Lower leg skin (tissue), 4 donors: ENCODE data around the gene PIK3R1. TPM values are rescaled to one million over a fixed set of nuclear protein-coding genes. Genes with fewer than 3 reads are reported as not detected.

Source experiments
- DNase-seq, 2 donors: peaks; one replicate each; pipeline ENCODE4 v3.0.0-alpha.2; 2019; ENCODE audit warnings: low spot score in 2 of 2
- H3K4me3 ChIP-seq: fragments of 200-600 bp; sonication (generic); 2 replicates; pipeline ENCODE4 v1.5.1; 2017; ENCODE audit warnings: mild to moderate bottlenecking, low read depth; ENCODE audit not compliant: poor library complexity, severe bottlenecking
- POLR2A ChIP-seq, 2 donors: fragments of 450-650 bp; IDR thresholded peaks; one replicate each; pipeline ENCODE4 v1.6.1; 2016 to 2017; ENCODE audit warnings: antibody characterized with exemption in 2 of 2, mild to moderate bottlenecking in 1 of 2, moderate library complexity in 1 of 2
- WGBS, 2 donors: methylation state at CpG; one replicate each; pipeline ENCODE4 v1.1.5; 2018; 5-methylcytosine and 5-hydroxymethylcytosine counted together
- intact Hi-C: fragments of 100-400 bp; cut with DNase I; formaldehyde crosslinking; loops from one replicate; pipeline ENCODE4 v1.15.0; 2023; ENCODE audit warnings: low total_unique reads
- total RNA-seq, 4 donors: library from RNA; depleted of rRNA; stranded (reverse); fragments of >200 nt; gene quantifications; one replicate each; pipeline ENCODE4 v1.1.0, GENCODE V29; 2016
- TF ChIP-seq, protein P1 (sequence below), 3 donors: fragments of 450-650 bp; IDR thresholded peaks; one replicate each; pipeline ENCODE4 v1.5.1; 2016; ENCODE audit warnings: antibody characterized with exemption in 3 of 3, mild to moderate bottlenecking in 3 of 3, moderate library complexity in 2 of 3

Gene PIK3R1
- total RNA-seq, 4 donors from 2014 or later, result 102 to 245 (median 137) TPM

DNA sequence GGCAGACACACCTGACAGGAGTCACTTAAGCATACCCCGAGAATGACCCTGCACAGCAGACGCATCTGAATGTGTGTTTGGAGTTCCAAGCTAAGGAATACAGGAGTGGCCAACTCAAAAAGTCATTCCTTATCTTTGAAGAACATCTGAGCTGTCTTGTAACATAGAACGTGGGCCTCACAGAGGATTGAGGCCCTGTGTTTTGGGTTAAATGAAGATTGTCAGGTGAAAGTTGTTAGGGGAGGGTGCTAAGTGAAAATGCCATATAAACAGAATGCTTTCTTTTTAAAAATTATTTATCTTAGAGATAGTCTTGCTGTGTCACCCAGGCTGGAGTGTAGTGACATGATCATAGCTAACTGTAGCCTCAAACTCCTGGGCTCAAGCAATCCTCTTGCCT lies 100.9 kb downstream of the PIK3R1 start:
- no peak for TF ChIP-seq POLR2A (IDR thresholded peaks at IDR 0.05)
- TF ChIP-seq, protein P1, sequence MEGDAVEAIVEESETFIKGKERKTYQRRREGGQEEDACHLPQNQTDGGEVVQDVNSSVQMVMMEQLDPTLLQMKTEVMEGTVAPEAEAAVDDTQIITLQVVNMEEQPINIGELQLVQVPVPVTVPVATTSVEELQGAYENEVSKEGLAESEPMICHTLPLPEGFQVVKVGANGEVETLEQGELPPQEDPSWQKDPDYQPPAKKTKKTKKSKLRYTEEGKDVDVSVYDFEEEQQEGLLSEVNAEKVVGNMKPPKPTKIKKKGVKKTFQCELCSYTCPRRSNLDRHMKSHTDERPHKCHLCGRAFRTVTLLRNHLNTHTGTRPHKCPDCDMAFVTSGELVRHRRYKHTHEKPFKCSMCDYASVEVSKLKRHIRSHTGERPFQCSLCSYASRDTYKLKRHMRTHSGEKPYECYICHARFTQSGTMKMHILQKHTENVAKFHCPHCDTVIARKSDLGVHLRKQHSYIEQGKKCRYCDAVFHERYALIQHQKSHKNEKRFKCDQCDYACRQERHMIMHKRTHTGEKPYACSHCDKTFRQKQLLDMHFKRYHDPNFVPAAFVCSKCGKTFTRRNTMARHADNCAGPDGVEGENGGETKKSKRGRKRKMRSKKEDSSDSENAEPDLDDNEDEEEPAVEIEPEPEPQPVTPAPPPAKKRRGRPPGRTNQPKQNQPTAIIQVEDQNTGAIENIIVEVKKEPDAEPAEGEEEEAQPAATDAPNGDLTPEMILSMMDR (IDR thresholded peaks at IDR 0.05), result no peak
- 69 to 82% methylated on average over 3 of the region's 3 CpGs for WGBS, 2 donors
- no peak overlapping the region for H3K4me3 ChIP-seq
- no peak for DNase-seq
- intact Hi-C loops, result no loop called here

DNA sequence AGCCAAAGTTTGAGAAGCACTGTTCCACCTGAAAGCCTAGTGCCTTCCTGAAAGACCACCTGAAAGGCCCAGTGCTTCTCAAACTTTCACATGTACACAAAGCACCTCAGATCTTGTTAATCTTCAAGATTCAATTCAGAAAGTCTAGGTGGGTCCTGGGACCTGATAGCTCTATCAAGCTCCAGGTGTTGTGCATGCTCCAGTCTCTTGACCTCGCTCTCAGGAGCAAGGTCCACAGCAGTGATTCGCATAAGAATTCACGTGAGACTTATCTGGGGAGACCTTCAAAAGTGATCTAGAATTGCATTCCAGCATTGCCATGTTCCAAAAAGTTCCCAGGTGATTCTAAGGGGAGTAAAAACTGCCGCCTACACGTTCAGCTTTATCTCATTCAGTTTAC lies 102.1 kb downstream of the PIK3R1 start:
- H3K4me3 ChIP-seq, result no peak overlapping the region
- DNase-seq, result no peak
- intact Hi-C loops, result no loop called here
- 94% methylated on average over 5 of the region's 5 CpGs for WGBS, 2 donors
- TF ChIP-seq, protein P1 (IDR thresholded peaks at IDR 0.05), result no peak
- no peak for TF ChIP-seq POLR2A (IDR thresholded peaks at IDR 0.05)

DNA sequence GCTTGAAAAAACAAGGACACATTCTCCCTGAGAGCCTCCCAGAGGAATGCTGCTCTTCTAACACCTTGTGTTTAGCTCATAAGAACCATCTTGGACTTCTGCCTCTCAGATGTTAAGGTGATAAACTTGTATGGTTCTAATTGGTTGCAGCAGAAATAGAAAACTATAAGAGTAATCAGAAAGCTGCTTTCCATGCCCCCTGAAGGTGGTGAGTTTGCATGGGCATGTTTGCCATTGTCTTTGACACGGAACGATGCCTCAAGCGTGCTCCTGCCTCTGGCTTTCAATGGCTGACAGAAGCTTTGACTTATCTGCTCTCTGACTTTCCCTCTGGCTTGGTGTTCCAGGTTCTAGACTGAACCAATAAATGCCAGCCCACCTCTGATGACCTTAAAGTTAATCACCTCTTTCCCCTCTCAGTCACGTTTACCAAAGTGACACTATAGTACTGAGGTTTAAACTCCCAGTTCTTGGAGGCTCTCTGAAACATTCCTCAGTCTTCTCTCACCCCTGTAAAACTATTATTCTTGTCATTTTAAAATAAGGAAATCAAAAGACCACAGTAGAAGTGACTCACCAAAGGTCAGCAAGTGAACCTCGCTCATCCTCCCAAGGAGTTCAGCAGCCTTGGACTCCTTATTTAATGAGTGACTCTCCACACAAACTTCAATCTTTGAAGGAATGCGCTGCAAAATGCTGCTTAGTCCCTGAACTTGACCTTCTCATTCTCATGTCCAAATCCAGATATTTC lies 103.6 kb downstream of the PIK3R1 start:
- 87% methylated on average over 6 of the region's 6 CpGs for WGBS, 2 donors
- intact Hi-C loops, result no loop called here
- no peak for DNase-seq
- TF ChIP-seq, protein P1 (IDR thresholded peaks at IDR 0.05), result no peak
- no peak for TF ChIP-seq POLR2A (IDR thresholded peaks at IDR 0.05)
- H3K4me3 ChIP-seq, result no peak overlapping the region

DNA sequence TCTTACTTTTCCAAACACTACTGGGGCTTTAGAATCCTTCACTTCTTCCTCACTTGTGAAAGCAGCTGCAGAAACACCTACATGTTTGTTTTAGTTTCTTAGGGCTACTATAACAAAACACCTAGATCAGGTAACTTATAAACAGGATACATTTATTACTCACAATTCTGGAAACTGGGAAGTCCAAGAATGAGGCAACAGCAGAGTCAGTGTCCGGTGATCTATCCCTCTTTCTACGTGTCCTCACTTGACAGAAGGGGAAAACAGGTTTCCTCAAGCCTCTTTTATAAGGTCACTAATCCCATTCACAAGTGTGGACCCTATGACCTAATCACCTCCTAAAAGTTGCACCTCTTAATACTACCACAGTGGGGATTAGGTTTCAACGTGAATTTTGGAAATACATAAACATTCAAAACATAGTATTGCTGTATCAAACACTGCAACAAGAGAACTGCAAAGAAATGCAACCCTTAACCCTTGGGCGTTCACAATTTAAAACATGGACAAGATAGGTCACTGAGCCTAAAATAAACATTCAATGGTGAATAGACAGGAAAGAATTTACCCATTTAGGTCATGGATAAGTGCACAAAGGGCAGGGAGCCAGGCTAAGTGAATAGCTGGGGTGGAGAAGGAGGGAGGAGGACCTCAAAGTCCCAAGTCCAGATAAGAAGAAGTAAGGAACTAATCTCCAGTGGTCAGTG lies 104.3 kb downstream of the PIK3R1 start:
- H3K4me3 ChIP-seq, result no peak overlapping the region
- 73% methylated on average over 4 of the region's 4 CpGs for WGBS, 2 donors
- TF ChIP-seq, protein P1 (IDR thresholded peaks at IDR 0.05), result no peak
- TF ChIP-seq POLR2A (IDR thresholded peaks at IDR 0.05), result no peak
- intact Hi-C loops, result no loop called here
- DNase-seq, result no peak

DNA sequence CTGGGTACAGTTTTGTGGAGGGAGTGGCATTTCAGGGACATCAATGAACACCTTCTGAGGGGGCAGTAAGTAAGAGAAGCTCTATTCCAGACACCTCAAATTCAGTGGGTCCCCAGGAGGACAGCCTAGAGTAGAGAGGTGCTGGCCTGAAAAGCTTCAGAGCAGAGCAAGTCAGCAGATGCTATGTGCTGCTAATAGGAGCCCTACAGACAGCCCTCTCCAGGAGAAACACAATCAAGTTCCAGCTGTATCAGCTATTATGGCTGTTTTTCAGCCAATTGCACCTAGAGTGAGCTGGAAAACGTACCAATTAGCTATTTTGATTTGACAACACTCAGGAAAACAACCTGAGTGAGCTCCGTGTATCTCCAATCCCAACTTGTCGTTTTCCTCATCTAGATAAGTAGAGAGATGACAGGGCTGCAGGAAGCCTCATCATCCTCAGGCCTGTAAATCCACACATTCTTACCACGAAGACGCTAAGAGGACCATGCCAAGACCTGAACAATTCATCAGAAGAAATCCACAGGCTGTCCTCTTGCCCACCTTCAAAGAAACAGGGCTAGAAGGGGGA lies 104.9 kb downstream of the PIK3R1 start:
- DNase-seq, result no peak
- no peak overlapping the region for H3K4me3 ChIP-seq
- intact Hi-C loops, result no loop called here
- no peak for TF ChIP-seq POLR2A (IDR thresholded peaks at IDR 0.05)
- TF ChIP-seq, protein P1 (IDR thresholded peaks at IDR 0.05), result no peak
- 86 to 89% methylated on average over 5 of the region's 5 CpGs for WGBS, 2 donors
